Right forelimb (tissue), 1 donor: ENCODE measurements around the gene LRIG2.
"Not testable (repeated sequence)": the region's sequence is repeated elsewhere in the genome, so short reads cannot be mapped to it uniquely, and the experiment has no call there.

Experiments used
- DNase-seq: peaks from one replicate; pipeline ENCODE4 v3.0.0-alpha.2; 2018

LRIG2 gene, protein sequence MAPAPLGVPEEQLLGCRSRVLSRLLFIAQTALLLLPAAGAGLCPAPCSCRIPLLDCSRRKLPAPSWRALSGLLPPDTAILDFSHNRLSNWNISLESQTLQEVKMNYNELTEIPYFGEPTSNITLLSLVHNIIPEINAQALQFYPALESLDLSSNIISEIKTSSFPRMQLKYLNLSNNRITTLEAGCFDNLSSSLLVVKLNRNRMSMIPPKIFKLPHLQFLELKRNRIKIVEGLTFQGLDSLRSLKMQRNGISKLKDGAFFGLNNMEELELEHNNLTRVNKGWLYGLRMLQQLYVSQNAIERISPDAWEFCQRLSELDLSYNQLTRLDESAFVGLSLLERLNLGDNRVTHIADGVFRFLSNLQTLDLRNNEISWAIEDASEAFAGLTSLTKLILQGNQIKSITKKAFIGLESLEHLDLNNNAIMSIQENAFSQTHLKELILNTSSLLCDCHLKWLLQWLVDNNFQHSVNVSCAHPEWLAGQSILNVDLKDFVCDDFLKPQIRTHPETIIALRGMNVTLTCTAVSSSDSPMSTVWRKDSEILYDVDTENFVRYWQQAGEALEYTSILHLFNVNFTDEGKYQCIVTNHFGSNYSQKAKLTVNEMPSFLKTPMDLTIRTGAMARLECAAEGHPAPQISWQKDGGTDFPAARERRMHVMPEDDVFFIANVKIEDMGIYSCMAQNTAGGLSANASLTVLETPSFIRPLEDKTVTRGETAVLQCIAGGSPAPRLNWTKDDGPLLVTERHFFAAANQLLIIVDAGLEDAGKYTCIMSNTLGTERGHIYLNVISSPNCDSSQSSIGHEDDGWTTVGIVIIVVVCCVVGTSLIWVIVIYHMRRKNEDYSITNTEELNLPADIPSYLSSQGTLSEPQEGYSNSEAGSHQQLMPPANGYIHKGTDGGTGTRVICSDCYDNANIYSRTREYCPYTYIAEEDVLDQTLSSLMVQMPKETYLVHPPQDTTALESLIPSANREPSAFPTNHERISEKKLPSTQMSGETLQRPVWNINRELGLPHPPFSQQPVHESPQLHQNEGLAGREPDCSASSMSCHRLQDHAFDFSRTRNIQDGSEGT

DNA sequence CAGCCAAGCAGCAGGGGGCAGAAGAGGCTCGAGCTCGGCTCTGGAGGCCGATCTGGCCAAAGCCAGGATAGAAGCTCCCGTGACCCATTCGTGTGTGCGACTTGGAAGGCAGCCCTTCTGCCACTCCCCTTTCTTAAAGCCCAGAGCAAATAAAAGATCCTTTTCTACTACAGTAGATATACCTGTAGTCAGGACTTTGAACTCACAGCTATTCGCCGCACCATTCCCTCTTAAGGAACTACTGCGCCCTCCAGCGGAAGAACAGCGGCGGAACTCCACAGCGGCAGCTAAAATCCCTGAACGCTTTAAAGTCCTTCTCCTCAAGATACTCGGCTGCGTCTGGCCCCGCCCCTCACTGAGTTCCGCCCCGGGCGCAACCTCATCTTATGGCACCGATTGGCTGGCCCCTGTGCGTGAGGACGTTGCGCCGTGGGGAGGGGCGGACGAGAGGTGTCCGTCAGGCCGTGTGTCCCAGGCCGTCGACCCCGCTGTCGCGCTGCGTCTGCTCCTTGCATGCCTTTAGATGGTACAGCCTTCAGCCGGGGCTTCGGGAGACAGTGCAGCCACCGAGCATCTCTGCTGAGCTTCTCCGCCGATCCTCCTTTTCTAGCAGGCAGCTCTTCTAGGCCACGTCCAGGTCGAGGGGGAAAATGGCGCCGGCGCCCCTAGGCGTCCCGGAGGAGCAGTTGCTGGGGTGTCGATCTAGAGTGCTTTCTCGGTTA lies at the start of gene LRIG2:
LRIG2 (plus strand) TSS at position 442 of the 722 bp plus-strand sequence; CDS start at position 651, 209 bp downstream.
- peak; percentile 96 for DNase-seq

DNA sequence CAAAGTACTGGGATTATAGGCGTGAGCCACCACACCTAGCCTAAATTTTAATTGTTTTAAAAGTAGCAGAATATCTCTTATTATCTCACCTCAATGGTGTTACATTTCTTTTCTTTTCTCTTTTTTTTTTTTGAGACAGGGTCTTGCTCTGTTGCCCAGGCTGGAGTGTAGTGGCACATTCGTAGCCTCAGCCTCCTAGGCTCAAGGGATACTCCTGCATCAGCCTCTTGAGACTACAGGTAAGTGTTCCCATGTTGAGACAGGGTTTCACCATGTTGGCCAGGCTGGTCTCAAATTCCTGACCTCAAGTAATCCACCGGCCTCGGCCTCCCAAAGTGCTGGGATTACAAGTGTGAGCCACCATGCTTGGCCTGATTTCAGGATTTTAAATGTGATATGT lies 49.7 kb upstream of the LRIG2 start:
- DNase-seq = not testable (repeated sequence)

DNA sequence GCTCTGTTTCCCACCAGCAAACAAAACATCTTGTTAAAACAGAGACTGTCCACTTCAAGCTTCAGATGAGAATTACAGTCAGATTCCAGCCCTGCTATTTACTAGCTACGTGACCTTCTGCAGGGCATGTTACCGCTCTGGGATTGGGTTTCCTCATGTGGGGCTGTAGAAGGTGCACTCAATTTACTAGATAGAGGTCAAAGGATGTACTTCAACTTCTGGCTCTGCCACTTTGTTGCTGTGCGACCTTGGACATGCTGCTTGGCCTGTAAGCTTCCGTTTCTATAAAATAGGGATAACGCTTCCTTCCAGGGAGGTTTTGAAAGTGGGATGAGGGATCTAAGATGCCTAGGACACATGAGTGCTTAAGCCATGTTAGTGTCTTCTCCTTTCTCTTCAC lies 46.0 kb upstream of the LRIG2 start:
- DNase-seq = no peak

DNA sequence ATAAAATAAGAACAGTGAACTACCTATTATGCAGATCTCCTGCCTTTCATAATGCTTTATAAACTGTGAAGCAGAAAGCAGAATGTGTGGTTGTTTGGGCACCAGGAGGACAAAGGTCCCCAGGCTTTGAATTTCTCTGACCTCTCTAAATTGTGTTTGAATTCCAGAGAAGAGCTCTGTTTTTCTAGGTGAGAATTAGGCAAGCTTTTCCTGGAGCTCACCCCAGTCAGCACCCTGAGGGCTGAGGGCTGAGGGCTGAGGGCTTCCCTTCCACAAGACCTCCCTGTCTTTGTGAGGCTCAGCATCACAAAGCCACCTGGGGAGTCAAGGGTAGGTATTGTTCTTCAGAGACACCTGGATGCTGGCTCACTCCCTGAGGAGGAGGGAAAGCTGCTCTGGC lies 45.5 kb upstream of the LRIG2 start:
- DNase-seq = no peak

DNA sequence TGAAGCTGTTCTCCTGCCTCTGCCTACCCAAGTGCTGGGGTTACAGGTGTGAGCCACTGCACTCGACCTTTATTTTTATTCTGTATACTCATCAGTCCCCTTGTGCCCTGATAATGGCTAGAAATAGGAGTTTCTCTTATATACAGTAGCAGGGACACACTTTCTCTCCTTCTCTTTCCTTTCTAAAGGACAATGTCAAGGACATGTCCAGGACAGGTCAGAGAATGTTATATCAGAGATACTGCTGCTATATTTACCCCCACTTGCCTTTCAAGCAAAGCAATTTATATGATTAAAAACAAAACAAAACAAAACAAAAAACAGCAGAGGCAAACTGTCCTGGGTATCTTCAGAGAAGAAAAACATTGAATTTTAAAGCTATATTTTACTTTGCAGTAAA lies 43.2 kb upstream of the LRIG2 start:
- DNase-seq = no peak

DNA sequence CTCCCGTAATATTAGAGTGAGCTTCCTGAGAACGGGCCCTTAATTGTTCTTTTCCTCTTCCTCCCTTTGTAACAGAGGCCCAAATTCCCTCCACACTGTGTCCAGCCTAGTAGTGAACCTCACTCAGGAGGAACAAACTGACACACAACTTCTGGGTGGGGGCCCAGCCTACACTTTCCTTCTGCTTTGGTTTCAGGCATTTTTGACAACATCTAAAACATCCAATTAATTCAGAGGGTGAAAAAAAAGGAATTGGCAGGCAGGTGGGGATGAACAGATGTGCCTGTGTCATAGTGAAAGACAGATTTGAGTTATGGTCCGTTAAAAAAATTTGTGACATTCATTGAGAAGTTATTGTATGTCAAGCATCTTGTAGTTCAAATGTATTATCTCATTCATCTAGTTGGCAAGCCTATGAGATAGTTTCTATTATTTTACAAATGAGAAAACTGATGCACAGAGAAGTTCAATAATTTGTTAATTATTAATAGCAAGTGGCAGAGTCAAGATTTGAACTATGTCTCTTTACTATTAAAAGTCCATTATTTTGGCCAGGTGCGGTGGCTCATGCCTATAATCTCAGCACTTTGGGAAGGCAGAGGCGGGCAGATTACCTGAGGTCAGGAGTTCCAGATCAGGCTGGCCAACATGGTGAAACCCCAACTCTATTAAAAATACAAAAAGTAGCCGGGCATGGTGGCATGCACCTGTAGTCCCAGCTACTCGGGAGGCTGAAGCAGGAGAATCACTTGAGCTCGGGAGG lies 41.6 kb upstream of the LRIG2 start:
- DNase-seq = no peak

DNA sequence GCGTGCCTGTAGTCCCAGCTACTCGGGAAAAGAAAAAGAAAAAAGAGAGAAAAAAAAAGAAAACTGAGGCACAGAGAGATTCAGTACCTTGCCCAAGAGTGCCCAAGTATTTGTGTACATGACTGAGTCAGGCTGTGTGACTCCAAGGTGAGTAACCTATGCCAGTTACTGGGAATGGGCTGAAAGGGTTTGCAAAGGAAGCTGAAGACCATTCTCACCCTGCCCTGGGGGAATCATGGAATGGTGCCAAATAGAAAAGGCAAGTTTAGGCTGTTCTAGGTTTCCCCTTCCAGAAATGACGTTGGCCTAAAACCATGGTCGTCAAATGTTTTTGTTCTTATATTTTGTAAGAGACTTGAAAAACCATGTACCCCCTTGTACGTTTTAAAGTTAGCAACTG lies 37.9 kb upstream of the LRIG2 start:
- DNase-seq = no peak

DNA sequence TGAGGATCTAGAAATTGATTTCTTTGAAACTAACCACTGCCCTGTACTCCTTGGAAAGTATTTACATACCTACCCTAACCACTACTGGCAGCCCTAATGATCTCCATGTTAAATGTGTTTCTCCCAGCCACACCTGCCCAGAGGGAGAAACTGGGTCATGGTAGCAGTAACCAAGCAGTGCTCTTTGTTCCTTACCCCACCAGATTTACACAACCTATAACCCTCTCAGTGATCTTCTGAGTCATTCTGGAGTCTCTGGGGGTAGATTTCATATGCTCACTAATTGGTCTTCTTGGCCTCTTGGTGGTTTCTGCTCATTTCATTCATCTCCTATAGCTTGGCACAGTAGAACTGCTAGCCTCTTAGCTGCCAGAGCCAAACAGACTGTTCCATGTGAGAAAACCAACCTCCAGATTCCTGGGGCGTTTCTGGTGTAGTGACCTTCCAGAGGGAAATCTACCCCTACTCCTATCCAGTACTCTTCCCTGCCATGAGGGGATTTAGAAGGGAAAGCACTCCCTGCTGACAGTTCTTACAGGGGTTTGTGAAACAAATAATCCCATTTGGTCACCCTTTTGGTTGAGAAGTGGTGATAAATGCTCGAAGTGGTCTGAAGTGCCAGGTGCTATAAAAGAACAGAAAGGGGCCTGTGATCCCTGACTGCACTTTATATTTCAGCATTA lies 36.2 kb upstream of the LRIG2 start:
- DNase-seq = no peak

DNA sequence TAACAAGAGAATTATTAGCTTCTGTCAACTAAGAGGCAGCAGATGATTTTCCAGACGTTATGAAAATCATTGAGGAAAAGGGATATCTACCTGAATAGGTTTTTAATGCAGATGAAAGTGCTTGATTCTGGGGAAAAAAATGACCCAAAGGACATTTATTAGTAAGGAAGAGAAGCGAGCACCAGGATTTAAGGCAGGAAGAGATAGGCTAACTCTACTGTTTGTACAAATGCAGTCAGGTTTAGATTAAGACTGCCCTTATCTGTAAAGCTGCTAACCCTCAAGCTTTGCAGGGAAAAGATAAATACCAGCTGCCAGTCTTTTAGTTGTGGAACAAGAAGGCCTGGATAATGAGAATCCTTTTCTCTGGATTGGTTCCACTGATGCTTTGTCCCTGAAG lies 33.0 kb upstream of the LRIG2 start:
- DNase-seq = no peak

DNA sequence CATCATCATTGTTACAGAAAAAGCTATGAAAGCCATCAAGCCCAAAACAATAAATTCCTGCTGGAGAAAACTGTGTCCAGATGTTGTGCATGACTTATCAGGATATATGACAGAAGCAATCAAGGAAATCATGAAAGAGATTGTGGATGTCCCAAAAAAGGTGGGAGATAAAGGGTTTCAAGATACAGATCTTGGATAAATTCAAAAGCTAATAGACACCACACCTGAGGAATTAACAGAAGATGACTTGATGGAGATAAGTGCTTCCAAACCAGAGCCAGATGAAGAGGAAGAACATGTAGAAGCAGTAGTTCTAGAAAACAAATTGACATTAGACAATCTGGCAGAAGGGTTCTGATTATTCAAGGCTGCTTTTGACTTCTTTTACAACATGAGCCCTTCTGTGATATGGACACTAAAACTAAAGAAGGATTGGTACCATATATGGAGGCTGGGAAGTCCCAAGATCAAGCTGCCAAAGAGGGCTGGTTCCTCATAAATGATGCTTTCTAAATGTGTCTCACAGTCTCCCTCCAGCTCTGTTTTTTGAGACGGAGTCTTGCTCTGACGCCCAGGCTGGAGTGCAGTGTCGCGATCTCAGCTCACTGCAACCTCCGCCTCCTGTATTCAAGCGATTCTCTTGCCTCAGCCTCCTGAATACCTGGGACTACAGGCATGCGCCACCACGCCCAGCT lies 32.1 kb upstream of the LRIG2 start:
- DNase-seq = no peak

DNA sequence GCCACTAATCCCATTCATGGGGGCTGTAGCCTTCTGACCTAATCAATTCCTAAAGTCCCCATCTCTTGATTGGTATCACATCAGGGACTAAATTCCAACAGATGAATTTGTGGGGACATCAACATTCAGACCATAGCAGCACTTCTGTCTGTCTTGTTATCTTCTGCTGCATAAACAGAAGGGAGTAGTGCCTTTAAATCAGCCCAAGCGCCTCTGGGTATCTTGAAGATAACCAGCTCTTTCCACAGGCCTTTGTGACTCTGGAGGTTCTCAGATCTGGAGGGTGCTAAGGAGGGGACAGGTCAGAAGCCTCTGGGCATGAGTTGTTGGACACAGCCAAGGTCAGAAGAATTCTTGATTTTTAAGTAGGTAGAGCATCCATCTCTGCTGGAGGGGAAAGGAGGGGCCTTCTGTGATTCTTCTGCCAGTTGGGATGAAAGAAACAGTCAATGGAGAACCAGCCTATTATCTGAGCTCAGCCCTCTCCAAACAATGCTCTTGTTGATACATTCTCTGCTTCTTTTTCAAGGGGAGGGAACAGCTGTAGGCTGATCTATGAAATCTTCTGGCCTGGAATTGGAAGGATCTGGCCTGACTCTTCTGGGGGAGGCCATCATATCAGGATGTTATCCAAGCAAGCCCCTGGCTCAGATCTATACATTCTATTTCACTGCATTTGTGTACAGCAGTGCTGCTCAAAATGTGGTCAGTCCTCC lies 31.3 kb upstream of the LRIG2 start:
- no peak for DNase-seq

DNA sequence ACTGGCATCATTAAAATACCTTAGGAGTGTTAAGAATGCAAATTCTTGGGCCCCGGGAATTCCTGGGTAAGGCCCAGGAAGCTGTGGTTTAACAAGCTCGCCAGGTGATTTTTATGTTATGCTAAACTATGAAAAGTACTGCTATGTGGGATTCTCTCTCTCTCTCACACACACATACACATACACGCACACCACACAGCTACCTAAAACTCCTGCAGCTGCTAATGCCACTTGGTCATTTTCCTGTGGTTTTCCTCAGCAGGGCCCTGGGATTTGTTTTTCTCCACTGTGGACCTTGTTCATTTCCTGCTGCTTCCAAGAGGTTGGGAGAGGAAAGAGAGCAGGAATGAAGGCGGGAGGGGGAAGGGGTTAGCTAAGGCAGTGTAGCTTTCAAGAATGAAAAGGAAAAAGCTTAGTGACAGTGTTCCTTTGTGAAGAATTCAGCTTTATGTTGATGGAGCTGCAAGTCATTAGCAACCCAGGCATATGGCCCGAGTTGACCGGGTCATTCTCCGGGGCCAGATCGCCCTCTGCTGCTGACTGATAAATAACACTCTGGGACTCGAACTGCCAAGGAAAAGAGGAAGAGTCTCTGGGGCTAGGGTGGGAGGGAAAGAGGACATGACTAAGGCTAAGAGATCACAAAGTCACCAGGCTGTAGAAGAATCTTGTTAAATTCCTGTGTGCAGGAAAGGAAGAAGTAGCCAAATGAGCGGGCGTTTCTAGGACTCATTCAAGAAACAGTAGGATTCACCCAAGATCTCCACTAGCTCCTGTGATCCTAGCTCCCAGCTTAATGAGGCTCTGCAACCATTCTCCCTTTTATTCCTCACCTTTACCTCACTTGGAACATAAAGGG lies 30.5 kb upstream of the LRIG2 start:
- DNase-seq = peak; percentile 84

DNA sequence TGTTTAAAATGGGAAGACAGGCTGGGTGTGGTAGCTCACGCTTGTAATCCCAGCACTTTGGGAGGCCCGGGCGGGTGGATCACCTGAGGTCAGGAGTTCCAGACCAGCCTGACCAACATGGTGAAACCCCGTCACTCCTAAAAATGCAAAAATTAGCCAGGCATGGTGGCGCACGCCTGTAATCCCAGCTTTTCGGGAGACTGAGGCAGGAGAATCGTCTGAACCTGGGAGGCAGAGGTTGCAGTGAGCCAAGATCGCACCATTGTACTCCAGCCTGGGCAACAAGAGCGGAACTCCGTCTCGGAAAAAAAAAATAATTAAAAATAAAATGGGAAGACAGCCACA lies 29.9 kb upstream of the LRIG2 start:
- DNase-seq = not testable (repeated sequence)

DNA sequence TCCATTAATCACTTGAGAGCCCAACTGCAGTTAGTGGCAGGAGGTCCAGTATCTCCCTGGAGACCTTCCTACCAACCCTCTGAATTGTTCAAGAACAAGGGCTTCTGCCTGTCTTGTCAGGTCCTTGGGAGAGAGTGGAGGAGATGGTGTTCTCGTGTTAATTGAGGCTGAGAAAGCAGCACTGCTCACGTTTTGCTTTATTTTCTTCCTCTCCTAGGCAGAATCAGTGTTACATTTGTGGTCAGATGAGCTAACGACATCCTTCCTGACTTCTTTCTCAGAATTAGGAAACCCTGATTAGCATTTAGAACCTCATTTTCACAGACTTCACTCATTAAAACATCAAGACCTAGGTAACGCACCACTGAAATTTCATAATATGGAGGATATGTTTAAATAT lies 26.4 kb upstream of the LRIG2 start:
- DNase-seq = no peak

DNA sequence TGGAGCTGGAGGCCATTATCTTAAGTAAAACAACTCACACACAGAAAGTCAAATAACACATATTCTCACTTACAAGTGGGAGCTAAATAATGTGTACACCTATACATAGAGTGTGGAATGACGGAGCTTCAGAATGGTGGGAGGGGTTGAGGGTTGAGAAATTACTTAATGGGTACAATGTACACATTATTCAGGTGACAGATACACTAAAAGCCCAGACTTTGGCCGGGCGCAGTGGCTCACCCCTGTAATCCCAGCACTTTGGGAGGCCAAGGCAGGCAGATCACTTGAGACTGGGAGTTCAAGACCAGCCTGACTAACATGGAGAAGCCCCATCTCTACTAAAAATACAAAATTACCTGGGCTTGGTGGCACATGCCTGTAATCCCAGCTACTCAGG lies 24.9 kb upstream of the LRIG2 start:
- DNase-seq = no peak

DNA sequence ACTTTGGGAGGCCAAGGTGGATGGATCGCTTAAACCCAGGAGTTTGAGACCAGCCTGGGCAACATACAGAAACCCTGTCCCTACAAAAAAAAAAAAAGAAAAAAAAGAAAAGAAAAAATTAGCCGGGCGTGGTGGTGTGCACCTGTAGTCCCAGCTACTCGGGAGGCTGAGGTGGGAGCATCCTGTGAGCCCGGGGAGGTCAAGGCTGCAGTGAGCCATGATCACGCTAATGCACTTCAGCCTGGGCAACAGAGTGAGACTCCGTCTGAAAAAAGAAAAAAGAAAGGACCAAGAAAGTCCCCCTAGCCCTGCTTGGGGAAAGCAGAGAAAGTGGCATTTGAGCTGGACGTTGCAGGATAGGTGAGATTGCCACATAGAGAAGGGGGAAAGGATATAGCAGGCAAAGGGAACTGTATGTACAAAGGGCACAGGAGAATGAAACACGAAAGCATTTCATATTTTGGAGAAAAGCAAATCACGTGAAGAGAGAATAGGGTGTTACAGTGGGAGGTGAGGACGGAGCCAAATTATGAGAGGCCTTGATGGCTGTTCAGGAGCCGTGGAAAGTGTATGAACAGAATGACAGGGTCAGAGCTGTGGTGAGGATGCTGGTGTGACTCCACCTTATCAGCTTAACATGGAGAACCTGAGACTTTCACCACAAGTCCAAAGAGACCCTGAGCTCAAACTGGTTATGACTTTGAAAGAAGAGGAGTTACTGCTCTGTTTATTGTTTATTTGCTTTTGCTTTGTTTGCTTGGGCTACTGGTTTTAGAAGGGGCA lies 19.5 kb upstream of the LRIG2 start:
- no peak for DNase-seq

DNA sequence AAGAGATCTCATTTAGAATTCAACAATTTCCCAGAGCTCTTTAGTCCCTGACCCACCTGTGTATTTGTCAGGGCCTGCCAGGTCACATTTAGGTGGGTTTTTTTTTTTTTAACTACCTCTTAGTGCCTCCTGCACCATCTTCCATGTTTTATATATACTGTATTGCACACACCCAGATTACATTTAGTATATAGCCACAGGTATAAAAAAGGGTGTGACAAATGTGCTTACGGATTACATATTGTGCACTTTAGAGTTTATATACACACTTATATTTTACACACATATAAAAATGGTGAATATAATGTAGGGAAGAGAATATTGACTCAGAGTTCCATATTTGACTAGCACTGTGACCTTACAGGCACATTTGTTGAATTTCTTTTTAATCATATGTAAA lies 17.4 kb upstream of the LRIG2 start:
- DNase-seq = no peak

DNA sequence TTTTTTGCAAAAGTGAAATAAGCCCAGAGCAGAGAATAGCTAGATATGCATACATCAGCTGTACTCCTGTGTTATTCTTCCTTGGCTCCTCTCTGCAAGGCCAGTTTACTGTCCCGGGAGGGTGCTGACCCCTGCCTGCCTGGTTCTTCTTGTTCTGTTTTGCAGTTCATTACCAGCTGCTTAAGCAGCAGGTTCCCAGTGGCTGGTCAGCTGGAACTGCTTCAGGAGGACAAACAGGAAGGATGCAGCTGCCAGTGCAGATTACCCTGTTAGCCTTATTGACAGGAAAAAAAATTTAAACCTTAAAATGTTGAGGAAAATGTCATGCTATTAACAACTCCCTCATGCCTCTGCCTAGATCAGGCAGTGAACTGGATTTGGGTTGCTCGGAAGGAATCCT lies 16.0 kb upstream of the LRIG2 start:
- DNase-seq = no peak
